HG02571 (cell line): ENCODE measurements around the gene FOXB1.

Experiments
- ATAC-seq: cut with Tn5 transposase; IDR thresholded peaks from one replicate; pipeline ENCODE4 v1.9.1; 2021; ENCODE audit warnings: mild to moderate bottlenecking, moderate library complexity; ENCODE audit not compliant: unreplicated experiment

Gene FOXB1

GRCh38 chr15:60004009-60004845 lies at the start of gene FOXB1:
TSS of gene FOXB1 (plus strand) at chr15:60004311. CDS start at chr15:60004964, 653 bp downstream.
- ATAC-seq, result no peak

DNA sequence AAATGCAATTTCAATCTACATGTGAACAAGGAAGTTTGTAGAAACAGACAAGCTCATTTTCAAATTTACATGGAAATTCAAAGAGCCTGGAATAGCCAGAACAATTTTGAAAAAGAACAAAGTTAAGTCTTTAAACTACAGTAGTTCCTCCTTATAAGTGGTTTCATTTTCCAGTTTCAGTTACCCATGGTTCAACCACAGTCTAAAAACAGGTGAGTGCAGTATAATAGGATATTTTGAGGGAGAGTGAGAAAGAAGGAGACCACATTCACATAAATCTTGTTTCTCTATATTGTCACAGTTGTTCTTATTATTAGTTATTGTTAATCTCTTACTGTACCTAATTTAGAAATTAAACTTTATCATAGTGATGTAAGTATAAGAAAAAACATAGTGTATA lies 45.8 kb upstream of the FOXB1 start:
- ATAC-seq, result no peak

DNA sequence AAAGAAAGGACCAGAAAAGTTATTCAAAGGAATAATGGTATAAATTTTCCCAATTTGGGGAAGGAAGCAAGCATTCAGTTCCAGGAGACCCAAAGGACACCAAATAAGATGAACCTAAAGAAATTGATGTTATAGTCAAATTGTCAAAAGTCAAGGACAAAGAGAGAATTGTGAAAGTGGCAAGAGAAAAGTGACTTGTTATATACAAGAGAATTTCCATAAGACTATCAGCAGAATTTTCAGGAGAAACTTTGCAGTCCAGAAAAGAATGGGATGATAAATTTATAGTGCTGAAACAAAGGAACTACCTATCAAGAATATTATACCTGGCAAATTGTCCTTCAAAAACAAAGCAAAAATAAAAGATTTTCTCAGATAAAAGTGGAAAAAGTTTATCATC lies 43.8 kb upstream of the FOXB1 start:
- no peak for ATAC-seq

- ATAC-seq, result no peak
These were observed 40.8 kb upstream of the FOXB1 start for GRCh38 chr15:59963322-59963721.

- no peak for ATAC-seq
These were observed 40.2 kb upstream of the FOXB1 start for GRCh38 chr15:59963925-59964324.

DNA sequence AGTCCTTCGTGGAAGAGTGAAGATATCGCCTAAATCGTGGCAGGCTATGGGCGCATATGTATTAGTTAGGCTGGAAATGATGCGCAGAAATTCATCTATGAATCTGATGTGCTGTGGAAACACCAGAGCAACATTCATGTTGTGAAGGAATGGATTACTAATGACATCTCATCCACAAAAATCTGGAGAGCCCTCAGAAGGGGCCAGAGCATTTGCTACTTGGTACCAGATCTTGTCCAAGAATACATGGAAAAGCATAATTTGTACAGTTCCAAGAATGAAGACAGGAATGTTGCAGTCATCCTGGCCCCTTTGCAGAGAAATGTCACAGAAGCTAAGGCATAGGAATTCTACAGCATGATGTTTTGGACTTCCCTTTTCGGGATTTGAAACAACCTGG lies 38.4 kb upstream of the FOXB1 start:
- ATAC-seq, result no peak

DNA sequence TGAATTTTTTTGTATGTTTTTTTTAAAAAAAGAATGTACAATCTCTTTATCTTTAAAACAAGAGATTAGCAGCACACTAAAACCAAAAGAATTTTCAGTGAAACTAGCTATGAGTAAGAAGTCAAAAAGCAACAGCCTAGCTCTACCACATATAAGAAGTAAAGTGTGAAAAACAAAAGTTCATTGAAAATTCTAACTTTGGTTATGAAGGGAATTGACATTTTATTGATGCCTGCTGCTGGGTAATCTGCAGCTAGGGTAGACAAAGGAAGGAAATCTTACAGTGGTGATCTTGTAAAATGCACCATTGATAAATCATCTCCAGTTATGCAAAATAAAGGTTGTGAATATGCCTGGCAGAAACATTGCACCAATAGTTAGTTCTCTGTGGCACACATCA lies 37.8 kb upstream of the FOXB1 start:
- ATAC-seq, result no peak

GRCh38 chr15:59968314-59968713 lies 35.8 kb upstream of the FOXB1 start:
- no peak for ATAC-seq

- no peak for ATAC-seq
These were observed 31.9 kb upstream of the FOXB1 start for GRCh38 chr15:59972241-59972640.

DNA sequence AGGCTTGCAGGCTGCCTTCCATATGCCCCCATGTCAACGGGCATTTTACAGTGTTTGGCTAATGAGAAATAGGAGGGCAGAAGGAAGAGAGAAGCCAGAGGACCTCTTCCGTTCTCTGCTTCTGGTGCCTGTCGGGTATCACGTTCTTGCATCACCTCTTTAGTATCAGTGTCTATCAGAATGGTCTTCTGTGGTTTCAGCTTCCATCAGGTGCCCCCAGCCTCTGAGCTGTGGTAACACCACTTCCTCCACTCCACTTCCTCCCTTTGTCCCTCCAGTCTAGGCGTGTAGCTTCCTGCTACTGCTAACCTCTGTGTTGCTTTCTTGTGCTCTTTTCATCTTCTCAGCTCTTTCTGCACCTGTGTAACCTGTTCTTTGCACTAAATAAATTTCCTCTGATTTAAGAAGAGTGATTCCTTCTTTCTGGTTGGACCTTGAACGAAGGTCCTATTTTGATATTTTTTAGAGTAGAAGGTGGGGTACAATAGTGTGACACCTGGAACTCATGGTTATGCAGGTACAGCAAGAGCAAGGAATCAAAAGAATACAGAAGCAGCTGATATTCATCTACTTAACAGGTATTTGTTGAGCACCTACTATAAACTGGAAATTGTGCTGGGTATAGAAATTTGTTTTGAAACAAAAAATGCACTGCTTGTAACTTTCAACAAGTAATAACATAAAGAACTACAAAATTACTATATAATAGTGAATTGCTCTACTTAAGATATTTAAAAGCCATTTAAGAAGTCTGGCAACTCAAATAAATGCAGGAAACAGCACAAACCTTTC lies 27.4 kb upstream of the FOXB1 start:
- no peak for ATAC-seq

GRCh38 chr15:59991834-59992233 lies 12.3 kb upstream of the FOXB1 start:
- no peak for ATAC-seq

GRCh38 chr15:59993041-59993750 lies 10.9 kb upstream of the FOXB1 start:
- no peak for ATAC-seq

GRCh38 chr15:59993950-59994401 lies 10.1 kb upstream of the FOXB1 start:
- ATAC-seq, result no peak

GRCh38 chr15:59994526-59994887 lies 9.6 kb upstream of the FOXB1 start:
- no peak for ATAC-seq

DNA sequence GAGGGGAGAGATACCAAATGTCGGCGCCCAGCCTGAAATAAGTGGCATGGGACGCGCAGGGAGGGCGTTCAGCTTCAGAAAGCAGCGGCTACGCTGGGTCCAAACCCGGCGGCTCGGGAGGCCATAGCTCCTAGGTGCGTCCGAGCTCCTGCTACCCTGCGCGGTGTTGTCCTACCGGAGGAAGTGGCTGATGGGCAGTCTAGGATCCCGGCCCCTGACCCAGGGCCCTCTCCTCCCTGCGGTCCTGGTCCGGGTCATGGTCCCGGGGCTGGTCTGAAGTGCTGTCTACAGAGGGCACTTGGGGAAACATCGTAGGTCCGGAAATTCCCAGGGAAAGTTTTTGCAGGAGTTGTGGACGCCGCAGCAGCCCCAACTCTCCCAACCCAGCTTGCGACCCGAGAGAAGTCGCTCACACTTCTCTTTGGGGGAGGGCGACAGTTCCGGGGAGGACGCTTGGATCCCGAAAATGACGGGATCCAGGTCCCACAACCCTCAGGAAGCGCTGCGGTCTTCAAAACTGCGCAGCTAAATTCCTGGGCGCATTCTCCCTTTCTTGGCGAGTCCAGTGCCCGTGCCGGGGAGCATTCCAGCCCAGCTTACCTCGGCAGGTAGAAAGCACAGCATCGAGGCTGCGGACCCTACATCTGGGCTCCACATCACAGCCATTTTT lies 9.1 kb upstream of the FOXB1 start:
- no peak for ATAC-seq

DNA sequence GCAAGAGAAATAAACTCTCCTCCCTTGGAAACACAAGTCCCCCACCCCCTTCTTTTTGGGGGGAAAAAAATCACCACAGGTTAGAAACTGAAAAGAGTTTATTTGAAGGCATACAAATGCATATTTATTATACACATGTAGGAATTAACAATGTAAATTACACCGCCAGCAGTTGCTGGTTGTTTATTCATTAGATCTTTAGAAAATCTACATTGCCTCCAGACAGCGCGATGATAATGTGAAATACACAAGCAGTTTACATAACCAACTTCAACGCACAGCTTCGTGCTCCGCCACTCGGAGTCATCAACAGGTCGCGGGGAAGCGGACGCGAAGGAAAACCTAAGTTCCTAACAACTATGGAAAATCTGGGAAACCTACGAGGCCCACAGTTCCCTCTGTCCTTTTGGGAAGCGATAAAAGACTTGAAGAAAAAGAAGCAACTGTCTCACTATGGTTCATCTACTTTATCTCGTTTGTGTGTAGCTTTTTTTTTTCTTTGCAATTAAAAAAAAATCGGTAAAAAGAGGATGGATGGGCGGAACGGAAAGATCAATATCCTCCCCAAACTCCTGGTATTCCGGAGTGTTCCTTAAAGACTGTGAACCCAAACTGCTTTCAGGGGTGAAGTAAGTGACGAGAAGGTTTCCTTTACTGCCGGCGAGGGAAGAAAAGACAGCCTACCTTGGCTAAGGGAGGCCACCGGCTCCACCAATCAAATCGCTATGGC lies 8.4 kb upstream of the FOXB1 start:
- ATAC-seq, result no peak

GRCh38 chr15:59996298-59997041 lies 7.6 kb upstream of the FOXB1 start:
- ATAC-seq, result no peak

- peak; percentile 55 for ATAC-seq
These were observed 6.9 kb upstream of the FOXB1 start for GRCh38 chr15:59997070-59997701.

DNA sequence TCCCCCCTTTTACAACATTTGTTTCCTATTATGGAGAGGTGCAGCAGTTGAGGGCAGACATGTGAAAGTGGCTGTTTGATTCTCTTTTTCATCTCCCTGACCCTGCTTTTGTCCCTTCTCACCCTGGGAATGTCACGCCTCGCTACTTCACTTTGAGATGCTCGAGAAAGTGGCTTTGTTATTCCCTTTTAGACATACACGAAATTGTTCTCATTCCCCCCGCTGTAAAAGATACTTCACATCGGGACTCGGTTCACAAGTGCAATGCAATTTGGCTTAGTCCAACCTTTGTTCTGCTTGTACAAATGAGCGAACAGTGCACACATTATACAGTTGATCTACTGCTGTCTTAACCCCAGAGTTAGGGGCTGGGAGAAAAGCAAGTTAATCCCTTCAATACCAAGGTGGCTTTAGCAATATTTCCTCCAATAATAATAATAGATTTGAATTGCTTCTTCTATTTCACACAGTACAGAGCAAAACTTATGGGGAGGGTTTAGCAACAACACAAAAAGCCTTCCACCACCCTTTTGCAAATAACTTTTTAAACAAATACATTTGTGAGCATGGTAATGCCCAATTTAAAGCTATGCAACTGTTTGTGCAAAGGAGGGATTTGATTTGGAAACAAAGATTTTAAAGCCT lies 5.7 kb upstream of the FOXB1 start:
- no peak for ATAC-seq
